HL-60 (cell line): ENCODE measurements around the gene S100A5.
"Not testable (repeated sequence)": the region's sequence is repeated elsewhere in the genome, so short reads cannot be mapped to it uniquely, and the experiment has no call there.

Experiments
- DNase-seq, 2 experiments: peaks; one replicate each; pipeline ENCODE4 v3.0.0-alpha.2; 2010 to 2020; ENCODE audit warnings: low read depth in 1 of 2, low spot score in 1 of 2
- H3K27ac ChIP-seq: fragments of 250-450 bp; sonication (Bioruptor Pico); replicated peaks from 2 replicates; pipeline ENCODE4 v1.5.1; 2020; ENCODE audit warnings: mild to moderate bottlenecking, moderate library complexity
- H3K27me3 ChIP-seq: fragments of 250-450 bp; sonication (Bioruptor Pico); 2 replicates; pipeline ENCODE4 v1.5.1; 2021; ENCODE audit warnings: mild to moderate bottlenecking, moderate library complexity; ENCODE audit not compliant: insufficient read depth, poor library complexity, severe bottlenecking
- H3K4me3 ChIP-seq: replicated peaks from 2 replicates; pipeline ENCODE4 v1.5.1; 2011; ENCODE audit warnings: mild to moderate bottlenecking, control low read depth, low read length; ENCODE audit not compliant: insufficient read depth
- GABPA ChIP-seq: IDR thresholded peaks from 2 replicates; pipeline ENCODE4 v1.6.1; 2012; ENCODE audit warnings: low read depth
- POLR2AphosphoS5 ChIP-seq: IDR thresholded peaks from 2 replicates; pipeline ENCODE4 v1.6.1; 2012; ENCODE audit warnings: low read depth
- SPI1 ChIP-seq: IDR thresholded peaks from 2 replicates; pipeline ENCODE4 v1.6.1; 2012; ENCODE audit warnings: low read depth, mild to moderate bottlenecking, borderline replicate concordance
- TF ChIP-seq, protein P1 (sequence below): IDR thresholded peaks from one replicate; pipeline ENCODE4 v1.5.1; 2011; ENCODE audit warnings: low read length, control low read depth, inconsistent platforms; ENCODE audit not compliant: insufficient read depth
- TF ChIP-seq, protein P2 (sequence below): IDR thresholded peaks from 2 replicates; pipeline ENCODE4 v1.6.1; 2012; ENCODE audit warnings: low read depth; ENCODE audit not compliant: insufficient replicate concordance

S100A5 gene

DNA sequence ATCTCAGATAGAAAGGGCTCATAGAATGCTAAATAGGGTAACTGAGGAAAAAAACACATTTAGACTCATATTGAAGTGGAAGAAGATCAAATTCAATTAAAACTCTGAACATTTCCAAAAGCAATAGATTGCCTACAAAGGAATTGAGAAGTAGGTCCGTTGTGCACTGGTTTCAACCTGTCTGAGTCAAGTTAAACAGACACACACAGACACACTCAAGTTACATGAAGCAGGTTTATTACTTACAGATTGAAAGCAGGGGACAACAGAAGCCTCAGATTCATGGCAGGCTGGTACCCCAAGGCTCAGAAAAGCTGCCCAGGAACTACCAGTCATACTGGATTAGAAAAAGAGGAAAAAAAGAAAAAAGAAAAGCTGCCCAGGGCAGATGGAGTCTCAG is 45.6 kb upstream of the S100A5 start:
- Histone ChIP-seq H3K27ac (no peak overlapping the region), H3K27me3 (peaks cover 4% of the 10 kb centered on the region), H3K4me3 (no peak overlapping the region)
- TF ChIP-seq, protein P1, sequence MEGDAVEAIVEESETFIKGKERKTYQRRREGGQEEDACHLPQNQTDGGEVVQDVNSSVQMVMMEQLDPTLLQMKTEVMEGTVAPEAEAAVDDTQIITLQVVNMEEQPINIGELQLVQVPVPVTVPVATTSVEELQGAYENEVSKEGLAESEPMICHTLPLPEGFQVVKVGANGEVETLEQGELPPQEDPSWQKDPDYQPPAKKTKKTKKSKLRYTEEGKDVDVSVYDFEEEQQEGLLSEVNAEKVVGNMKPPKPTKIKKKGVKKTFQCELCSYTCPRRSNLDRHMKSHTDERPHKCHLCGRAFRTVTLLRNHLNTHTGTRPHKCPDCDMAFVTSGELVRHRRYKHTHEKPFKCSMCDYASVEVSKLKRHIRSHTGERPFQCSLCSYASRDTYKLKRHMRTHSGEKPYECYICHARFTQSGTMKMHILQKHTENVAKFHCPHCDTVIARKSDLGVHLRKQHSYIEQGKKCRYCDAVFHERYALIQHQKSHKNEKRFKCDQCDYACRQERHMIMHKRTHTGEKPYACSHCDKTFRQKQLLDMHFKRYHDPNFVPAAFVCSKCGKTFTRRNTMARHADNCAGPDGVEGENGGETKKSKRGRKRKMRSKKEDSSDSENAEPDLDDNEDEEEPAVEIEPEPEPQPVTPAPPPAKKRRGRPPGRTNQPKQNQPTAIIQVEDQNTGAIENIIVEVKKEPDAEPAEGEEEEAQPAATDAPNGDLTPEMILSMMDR, result no peak
- TF ChIP-seq SPI1 (no peak), GABPA (no peak), POLR2AphosphoS5 (no peak)
- TF ChIP-seq, protein P2, sequence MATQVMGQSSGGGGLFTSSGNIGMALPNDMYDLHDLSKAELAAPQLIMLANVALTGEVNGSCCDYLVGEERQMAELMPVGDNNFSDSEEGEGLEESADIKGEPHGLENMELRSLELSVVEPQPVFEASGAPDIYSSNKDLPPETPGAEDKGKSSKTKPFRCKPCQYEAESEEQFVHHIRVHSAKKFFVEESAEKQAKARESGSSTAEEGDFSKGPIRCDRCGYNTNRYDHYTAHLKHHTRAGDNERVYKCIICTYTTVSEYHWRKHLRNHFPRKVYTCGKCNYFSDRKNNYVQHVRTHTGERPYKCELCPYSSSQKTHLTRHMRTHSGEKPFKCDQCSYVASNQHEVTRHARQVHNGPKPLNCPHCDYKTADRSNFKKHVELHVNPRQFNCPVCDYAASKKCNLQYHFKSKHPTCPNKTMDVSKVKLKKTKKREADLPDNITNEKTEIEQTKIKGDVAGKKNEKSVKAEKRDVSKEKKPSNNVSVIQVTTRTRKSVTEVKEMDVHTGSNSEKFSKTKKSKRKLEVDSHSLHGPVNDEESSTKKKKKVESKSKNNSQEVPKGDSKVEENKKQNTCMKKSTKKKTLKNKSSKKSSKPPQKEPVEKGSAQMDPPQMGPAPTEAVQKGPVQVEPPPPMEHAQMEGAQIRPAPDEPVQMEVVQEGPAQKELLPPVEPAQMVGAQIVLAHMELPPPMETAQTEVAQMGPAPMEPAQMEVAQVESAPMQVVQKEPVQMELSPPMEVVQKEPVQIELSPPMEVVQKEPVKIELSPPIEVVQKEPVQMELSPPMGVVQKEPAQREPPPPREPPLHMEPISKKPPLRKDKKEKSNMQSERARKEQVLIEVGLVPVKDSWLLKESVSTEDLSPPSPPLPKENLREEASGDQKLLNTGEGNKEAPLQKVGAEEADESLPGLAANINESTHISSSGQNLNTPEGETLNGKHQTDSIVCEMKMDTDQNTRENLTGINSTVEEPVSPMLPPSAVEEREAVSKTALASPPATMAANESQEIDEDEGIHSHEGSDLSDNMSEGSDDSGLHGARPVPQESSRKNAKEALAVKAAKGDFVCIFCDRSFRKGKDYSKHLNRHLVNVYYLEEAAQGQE, result no peak
- no peak for DNase-seq

GRCh38 chr1:153585006-153585405 is 44.3 kb upstream of the S100A5 start:
- Histone ChIP-seq H3K27ac (no peak overlapping the region), H3K4me3 (no peak overlapping the region), H3K27me3 (peaks cover 4% of the 10 kb centered on the region)
- no peak for DNase-seq
- TF ChIP-seq, protein P2, result no peak
- TF ChIP-seq SPI1 (no peak), POLR2AphosphoS5 (no peak), GABPA (no peak)
- TF ChIP-seq, protein P1, result no peak

DNA sequence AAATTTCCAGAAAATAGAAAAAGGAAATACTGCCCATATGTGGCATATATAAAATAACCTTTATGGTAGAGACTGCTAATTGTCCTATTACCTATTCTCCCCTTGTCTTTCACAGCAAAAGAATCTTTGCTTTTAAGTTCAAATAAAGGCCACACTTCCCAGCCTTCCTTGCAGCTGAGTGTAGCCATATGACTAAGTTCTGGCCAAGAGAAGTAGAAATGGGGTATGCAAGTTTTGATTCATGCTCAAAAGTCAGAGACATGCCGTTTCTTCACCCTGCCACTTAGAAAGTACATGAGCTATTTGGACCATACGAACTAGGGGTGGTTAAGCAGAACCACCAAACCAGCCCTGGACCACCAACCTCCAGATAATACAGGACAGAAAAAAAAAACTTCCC is 43.2 kb upstream of the S100A5 start:
- no peak overlapping the region for H3K27ac ChIP-seq
- DNase-seq, result no peak
- TF ChIP-seq GABPA (no peak), SPI1 (no peak), POLR2AphosphoS5 (no peak)
- TF ChIP-seq, protein P2, result no peak
- TF ChIP-seq, protein P1, result no peak
- peaks cover 4% of the 10 kb centered on the region for H3K27me3 ChIP-seq
- H3K4me3 ChIP-seq, result no peak overlapping the region

DNA sequence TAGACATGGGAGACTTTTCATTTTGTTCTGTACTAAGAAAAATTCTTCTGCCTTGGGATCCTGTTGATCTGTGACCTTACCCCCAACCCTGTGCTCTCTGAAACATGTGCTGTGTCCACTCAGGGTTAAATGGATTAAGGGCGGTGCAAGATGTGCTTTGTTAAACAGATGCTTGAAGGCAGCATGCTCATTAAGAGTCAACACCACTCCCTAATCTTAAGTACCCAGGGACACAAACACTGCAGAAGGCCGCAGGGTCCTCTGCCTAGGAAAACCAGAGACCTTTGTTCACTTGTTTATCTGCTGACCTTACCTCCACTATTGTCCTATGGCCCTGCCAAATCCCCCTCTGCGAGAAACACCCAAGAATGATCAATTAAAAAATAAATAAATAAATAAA is 42.8 kb upstream of the S100A5 start:
- DNase-seq, H3K27me3 ChIP-seq, H3K27ac ChIP-seq, H3K4me3 ChIP-seq: not testable (repeated sequence)

DNA sequence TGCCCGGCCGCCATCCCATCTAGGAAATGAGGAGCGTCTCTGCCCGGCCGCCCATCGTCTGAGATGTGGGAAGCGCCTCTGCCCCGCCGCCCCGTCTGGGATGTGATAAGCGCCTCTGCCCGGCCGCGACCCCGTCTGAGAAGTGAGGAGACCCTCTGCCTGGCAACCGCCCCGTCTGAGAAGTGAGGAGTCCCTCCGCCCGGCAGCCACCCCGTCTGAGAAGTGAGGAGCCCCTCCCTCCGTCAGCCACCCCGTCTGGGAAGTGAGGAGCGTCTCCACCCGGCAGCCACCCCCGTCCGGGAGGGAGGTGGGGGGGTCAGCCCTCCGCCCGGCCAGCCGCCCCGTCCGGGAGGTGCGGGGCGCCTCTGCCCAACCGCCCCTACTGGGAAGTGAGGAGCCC is 42.1 kb upstream of the S100A5 start:
- H3K27me3 ChIP-seq, H3K4me3 ChIP-seq, DNase-seq, H3K27ac ChIP-seq: not testable (repeated sequence)
